BLaER1 treated with 17β-estradiol and CSF1 and Interleukin-3, amounts not matched to agents 10 nM and 100 nM (cell line): Measurements from ENCODE around the gene CD4.
A peak's percentile ranks its signal among the peaks of the same experiment; 100 is the strongest.

Source experiments
- H3K27ac ChIP-seq, 11 experiments: shearing (Covaris generic); formaldehyde crosslinking; 2 replicates each; pipeline ENCODE4 v1.8.1; 2022
- H3K27me3 ChIP-seq, 11 experiments: shearing (Covaris generic); formaldehyde crosslinking; 2 replicates each; pipeline ENCODE4 v1.8.1; 2022
- H3K36me3 ChIP-seq, 11 experiments: shearing (Covaris generic); formaldehyde crosslinking; 2 replicates each; pipeline ENCODE4 v1.8.1; 2022
- H3K4me1 ChIP-seq, 10 experiments: shearing (Covaris generic); formaldehyde crosslinking; 2 replicates each; pipeline ENCODE4 v1.8.1; 2022
- H3K4me2 ChIP-seq, 11 experiments: shearing (Covaris generic); formaldehyde crosslinking; 2 replicates each; pipeline ENCODE4 v1.8.1; 2022
- H3K4me3 ChIP-seq, 10 experiments: shearing (Covaris generic); formaldehyde crosslinking; 2 replicates each; pipeline ENCODE4 v1.8.1; 2022
- H3K9ac ChIP-seq, 11 experiments: shearing (Covaris generic); formaldehyde crosslinking; 2 replicates each; pipeline ENCODE4 v1.8.1; 2022
- H3K9me3 ChIP-seq, 11 experiments: shearing (Covaris generic); formaldehyde crosslinking; replicated peaks in 1 of 11; 2 replicates each; pipeline ENCODE4 v1.8.1; 2022
- H4K20me1 ChIP-seq, 11 experiments: shearing (Covaris generic); formaldehyde crosslinking; 2 replicates each; pipeline ENCODE4 v1.8.1; 2022
- Cebpa-rat ChIP-seq, 11 experiments: shearing (Covaris generic); IDR thresholded peaks; 2 replicates each; pipeline ENCODE4 v1.8.1; 2022

CD4 gene

GRCh38 chr12:6784761-6785160 lies 4.6 kb upstream of the CD4 start:
- Histone ChIP-seq H3K4me2 (peak overlapping the region; percentile 52 to 87 (median 68)), H3K4me3 (no peak overlapping the region), H3K36me3 (no peaks in the 10 kb centered on the region)

DNA sequence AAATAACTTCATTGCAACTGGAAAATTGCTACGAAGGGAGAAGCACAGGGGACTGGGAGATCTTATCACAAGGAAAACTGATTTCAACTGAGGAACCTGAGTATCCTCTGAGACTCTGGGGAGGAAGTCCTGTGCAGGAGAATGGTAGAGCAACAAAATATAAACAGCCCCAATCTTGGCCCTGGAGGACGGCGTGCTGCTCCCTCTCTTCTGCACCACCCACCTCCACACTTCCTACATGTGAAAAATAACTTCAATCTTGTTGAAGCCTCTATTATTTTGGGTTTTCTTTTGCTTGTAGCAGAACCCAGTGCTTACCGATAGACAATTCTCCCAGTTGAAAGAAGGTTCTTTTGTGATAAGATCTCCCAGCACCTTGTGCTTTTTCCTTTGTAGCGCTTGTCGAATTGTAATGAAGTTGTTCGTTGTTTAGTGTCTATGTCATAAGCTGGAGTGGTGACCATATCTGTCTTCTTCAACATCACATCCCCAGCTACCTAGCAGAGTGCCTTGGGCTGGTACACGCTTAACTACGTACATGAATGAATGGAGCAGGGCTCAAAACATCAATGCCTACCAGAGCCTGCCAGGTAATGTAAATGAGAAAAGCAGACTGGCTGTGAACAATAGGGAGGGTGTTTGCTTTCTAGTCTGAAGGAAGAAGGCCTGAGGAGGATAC lies 2.8 kb upstream of the CD4 start:
- Histone ChIP-seq H4K20me1 (peaks cover 0 to 31% (median 0%) of the 10 kb centered on the region in 11 experiments; a peak in 8 of 22 replicates), H3K9ac (no peak overlapping the region), H3K4me1 (peaks cover 40 to 86% (median 56%) of the 10 kb centered on the region in 10 experiments), H3K27ac (no peak overlapping the region; a peak in 2 of 22 replicates), H3K27me3 (peaks cover 29 to 100% (median 98%) of the 10 kb centered on the region in 11 experiments), H3K4me2 (peak overlapping the region in 5 of 11 experiments; percentile 12 to 50 (median 32); a peak in 8 of 22 replicates), H3K4me3 (no peak overlapping the region), H3K9me3 (no peaks in the 10 kb centered on the region), H3K36me3 (no peaks in the 10 kb centered on the region)
- TF ChIP-seq Cebpa-rat (IDR thresholded peaks at IDR 0.05) = no peak

More at GRCh38 chr12:6784761-6785160, 4.6 kb upstream of the CD4 start:
- H3K27me3 ChIP-seq = peaks cover 17 to 98% (median 89%) of the 10 kb centered on the region in 11 experiments
- no peaks in the 10 kb centered on the region for H3K9me3 ChIP-seq
- TF ChIP-seq Cebpa-rat (IDR thresholded peaks at IDR 0.05) = no peak
- peak overlapping the region in 1 of 11 experiments; percentile 41; a peak in 1 of 22 replicates for H3K9ac ChIP-seq
- no peak overlapping the region; a peak in 1 of 22 replicates for H3K27ac ChIP-seq
- H3K4me1 ChIP-seq = peaks cover 46 to 80% (median 61%) of the 10 kb centered on the region in 10 experiments
- H4K20me1 ChIP-seq = peaks cover 0 to 21% (median 0%) of the 10 kb centered on the region in 11 experiments; a peak in 7 of 22 replicates

- Histone ChIP-seq H3K36me3 (no peaks in the 10 kb centered on the region), H3K4me1 (peaks cover 40 to 92% (median 56%) of the 10 kb centered on the region in 10 experiments), H3K9ac (no peak overlapping the region), H3K27me3 (peaks cover 23 to 98% (median 94%) of the 10 kb centered on the region in 11 experiments), H3K27ac (no peak overlapping the region; a peak in 2 of 22 replicates), H3K4me3 (no peak overlapping the region), H4K20me1 (peaks cover 0 to 33% (median 0%) of the 10 kb centered on the region in 11 experiments; a peak in 11 of 22 replicates), H3K9me3 (no peaks in the 10 kb centered on the region), H3K4me2 (peak overlapping the region in 4 of 11 experiments; percentile 10 to 50 (median 32); a peak in 6 of 22 replicates)
- TF ChIP-seq Cebpa-rat (IDR thresholded peaks at IDR 0.05) = no peak
Measured at GRCh38 chr12:6787309-6787708, 2.0 kb upstream of the CD4 start.

DNA sequence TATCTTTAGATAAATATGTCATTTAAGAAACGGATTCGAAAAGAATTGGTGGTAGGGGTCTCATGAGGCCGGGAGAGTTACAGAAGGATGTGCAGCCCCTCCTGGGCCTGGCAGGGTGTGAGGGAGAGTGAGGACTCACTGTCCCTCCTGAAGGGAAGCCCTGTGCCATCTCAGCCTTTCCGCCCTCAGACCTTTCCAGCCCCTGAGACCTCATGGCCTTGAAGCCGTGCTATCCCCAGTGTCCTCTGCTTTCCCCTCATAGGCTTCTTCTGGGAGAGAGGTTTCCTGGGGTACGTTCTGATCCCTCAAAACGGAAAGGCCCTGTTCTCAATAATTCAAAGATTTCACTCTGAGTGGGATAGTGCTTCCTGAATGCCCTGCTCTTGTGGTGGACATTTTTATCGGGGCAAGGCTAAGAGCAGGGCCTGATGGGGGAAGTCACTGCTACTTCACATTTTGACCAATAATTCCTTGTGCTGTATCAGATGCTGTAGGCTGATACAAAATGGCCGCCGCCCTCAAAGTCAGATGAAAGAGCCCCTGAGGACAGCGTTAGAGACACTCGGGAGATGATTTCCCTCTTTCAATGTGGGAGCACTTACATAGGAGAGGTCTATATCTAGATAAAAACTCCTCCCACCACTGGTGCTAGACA lies 1.3 kb downstream of the CD4 start:
- H4K20me1 ChIP-seq = peaks cover 0 to 34% (median 0%) of the 10 kb centered on the region in 11 experiments; a peak in 11 of 22 replicates
- H3K27me3 ChIP-seq = peaks cover 29 to 97% (median 92%) of the 10 kb centered on the region in 11 experiments
- no peak overlapping the region for H3K27ac ChIP-seq
- 0 out of 22 replicates have a peak, but pooled peaks cover 0 to 4% (median 0%) of the 10 kb centered on the region in 11 experiments for H3K36me3 ChIP-seq
- H3K4me1 ChIP-seq = peaks cover 32 to 77% (median 44%) of the 10 kb centered on the region in 10 experiments
- no peaks in the 10 kb centered on the region for H3K9me3 ChIP-seq
- peak overlapping the region in 1 of 10 experiments; percentile 46; a peak in 2 of 20 replicates for H3K4me3 ChIP-seq
- H3K9ac ChIP-seq = no peak overlapping the region; a peak in 1 of 22 replicates
- TF ChIP-seq Cebpa-rat (IDR thresholded peaks at IDR 0.05) = no peak
- H3K4me2 ChIP-seq = peak overlapping the region in 2 of 11 experiments; percentile 90 to 98; a peak in 4 of 22 replicates

DNA sequence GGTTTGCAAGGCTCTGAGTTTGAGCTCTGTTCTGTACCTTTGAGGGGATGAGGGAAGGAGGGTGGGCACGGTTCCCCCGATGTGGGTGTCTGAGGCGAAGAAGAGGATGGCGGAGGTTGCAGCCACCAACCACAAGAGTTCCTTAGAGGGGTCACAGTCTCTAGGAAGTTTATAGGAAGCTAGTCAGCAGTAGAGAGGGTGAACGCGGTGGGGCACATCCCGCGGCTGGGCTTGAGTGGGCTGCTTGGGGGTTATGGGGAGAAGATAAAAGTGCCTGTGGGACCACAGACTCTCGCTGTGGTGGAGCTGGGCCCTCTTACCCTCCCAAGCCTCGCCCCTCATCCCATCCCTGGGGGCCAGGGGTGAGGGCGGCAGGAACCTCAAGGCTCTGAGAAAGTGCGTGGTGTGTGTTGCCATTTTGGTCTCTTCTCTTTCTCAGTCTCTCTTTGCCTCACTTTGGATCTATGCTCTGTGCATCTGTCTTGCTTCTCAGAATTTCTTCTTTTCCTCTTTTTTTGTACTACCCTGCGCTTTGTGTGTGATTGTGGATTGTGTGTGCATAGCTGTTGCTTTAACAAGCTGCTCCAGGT lies 2.7 kb downstream of the CD4 start:
- Histone ChIP-seq H3K9me3 (no peaks in the 10 kb centered on the region), H3K4me3 (peak overlapping the region in 9 of 10 experiments; percentile 3 to 37 (median 23); a peak in 11 of 20 replicates), H3K4me2 (peak overlapping the region; percentile 87 to 98 (median 93)), H4K20me1 (peaks cover 0 to 43% (median 0%) of the 10 kb centered on the region in 11 experiments; a peak in 11 of 22 replicates), H3K27me3 (peaks cover 43 to 98% (median 92%) of the 10 kb centered on the region in 11 experiments), H3K4me1 (peaks cover 32 to 67% (median 41%) of the 10 kb centered on the region in 10 experiments), H3K27ac (peak overlapping the region in 6 of 11 experiments; percentile 29 to 85 (median 46); a peak in 13 of 22 replicates), H3K9ac (peak overlapping the region in 8 of 11 experiments; percentile 6 to 76 (median 16); a peak in 8 of 22 replicates), H3K36me3 (peaks cover 0 to 11% (median 0%) of the 10 kb centered on the region in 11 experiments; a peak in 2 of 22 replicates)
- no peak for TF ChIP-seq Cebpa-rat (IDR thresholded peaks at IDR 0.05)

DNA sequence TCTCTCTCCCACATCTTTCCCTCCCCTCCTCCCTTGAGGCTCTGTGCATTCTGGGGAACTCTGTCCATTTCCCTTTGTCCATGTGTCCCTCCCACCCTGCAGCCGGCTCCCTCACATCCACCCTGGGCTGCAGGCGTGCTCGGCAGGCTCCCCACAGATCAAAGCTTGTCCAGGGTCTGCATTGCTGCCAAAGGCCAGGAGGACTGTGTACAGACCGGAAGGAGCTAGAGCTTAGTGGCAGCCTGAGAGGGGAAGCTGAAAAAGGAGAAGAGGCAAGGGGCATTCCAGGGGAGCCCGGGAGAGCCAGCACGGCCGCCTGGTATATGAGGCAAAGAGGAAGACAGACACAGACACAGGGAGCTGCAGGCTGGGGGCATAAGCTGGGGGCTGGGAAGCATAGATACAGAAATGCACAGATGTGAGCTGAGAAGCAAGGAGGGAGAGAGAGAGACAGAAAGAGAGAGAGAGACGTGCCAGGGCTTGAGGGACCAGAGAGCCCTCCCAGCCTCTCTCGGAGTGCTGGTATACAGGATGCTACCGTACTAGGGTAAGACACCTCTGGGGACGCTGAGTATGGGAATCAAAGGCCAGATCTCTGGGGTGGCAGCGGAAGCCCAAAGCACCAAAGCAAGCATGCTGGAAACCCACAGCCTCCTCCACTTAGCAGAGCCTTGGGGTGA lies 3.3 kb downstream of the CD4 start:
- H3K4me3 ChIP-seq = peak overlapping the region; percentile 3 to 37 (median 23); a peak in 14 of 20 replicates
- H4K20me1 ChIP-seq = peaks cover 0 to 43% (median 0%) of the 10 kb centered on the region in 11 experiments; a peak in 11 of 22 replicates
- peaks cover 32 to 60% (median 39%) of the 10 kb centered on the region in 10 experiments for H3K4me1 ChIP-seq
- H3K27me3 ChIP-seq = peaks cover 49 to 98% (median 92%) of the 10 kb centered on the region in 11 experiments
- no peak for TF ChIP-seq Cebpa-rat (IDR thresholded peaks at IDR 0.05)
- peak overlapping the region in 9 of 11 experiments; percentile 1 to 76 (median 14); a peak in 8 of 22 replicates for H3K9ac ChIP-seq
- H3K9me3 ChIP-seq = no peaks in the 10 kb centered on the region
- peak overlapping the region in 6 of 11 experiments; percentile 29 to 85 (median 46); a peak in 10 of 22 replicates for H3K27ac ChIP-seq
- peaks cover 0 to 11% (median 0%) of the 10 kb centered on the region in 11 experiments; a peak in 2 of 22 replicates for H3K36me3 ChIP-seq
- peak overlapping the region; percentile 87 to 98 (median 93) for H3K4me2 ChIP-seq

GRCh38 chr12:6795088-6795487 lies 5.8 kb downstream of the CD4 start:
- Histone ChIP-seq H3K4me3 (no peak overlapping the region), H3K36me3 (peaks cover 0 to 12% (median 0%) of the 10 kb centered on the region in 11 experiments; a peak in 2 of 22 replicates), H3K9ac (no peak overlapping the region), H3K27me3 (peaks cover 52 to 98% (median 92%) of the 10 kb centered on the region in 11 experiments), H3K4me2 (no peak overlapping the region), H3K27ac (no peak overlapping the region), H3K4me1 (peaks cover 25 to 38% (median 30%) of the 10 kb centered on the region in 10 experiments), H3K9me3 (peaks cover 0 to 4% (median 0%) of the 10 kb centered on the region in 11 experiments; a peak in 1 of 22 replicates), H4K20me1 (peaks cover 0 to 31% (median 3%) of the 10 kb centered on the region in 11 experiments; a peak in 11 of 22 replicates)
- TF ChIP-seq Cebpa-rat (IDR thresholded peaks at IDR 0.05) = no peak
